Mammary epithelial cell (primary cell): ENCODE measurements around the gene UBASH3A.

ENCODE experiments used
- EZH2 ChIP-seq: IDR thresholded peaks from 2 replicates; pipeline ENCODE4 v1.6.1; 2012; ENCODE audit warnings: low read length, inconsistent platforms, borderline replicate concordance
- TF ChIP-seq, protein P1 (sequence below), 2 donors: IDR thresholded peaks in 1 of 2; conservative IDR thresholded peaks in 1 of 2; 2 replicates each; pipeline ENCODE4 v1.5.1; 2011 to 2012; ENCODE audit warnings: inconsistent platforms in 2 of 2, low read length in 2 of 2, mild to moderate bottlenecking in 2 of 2, control low read depth in 1 of 2, low read depth in 1 of 2; ENCODE audit not compliant: insufficient read depth in 1 of 2; ENCODE audit errors: extremely low read depth in 1 of 2

- TF ChIP-seq, protein P1, sequence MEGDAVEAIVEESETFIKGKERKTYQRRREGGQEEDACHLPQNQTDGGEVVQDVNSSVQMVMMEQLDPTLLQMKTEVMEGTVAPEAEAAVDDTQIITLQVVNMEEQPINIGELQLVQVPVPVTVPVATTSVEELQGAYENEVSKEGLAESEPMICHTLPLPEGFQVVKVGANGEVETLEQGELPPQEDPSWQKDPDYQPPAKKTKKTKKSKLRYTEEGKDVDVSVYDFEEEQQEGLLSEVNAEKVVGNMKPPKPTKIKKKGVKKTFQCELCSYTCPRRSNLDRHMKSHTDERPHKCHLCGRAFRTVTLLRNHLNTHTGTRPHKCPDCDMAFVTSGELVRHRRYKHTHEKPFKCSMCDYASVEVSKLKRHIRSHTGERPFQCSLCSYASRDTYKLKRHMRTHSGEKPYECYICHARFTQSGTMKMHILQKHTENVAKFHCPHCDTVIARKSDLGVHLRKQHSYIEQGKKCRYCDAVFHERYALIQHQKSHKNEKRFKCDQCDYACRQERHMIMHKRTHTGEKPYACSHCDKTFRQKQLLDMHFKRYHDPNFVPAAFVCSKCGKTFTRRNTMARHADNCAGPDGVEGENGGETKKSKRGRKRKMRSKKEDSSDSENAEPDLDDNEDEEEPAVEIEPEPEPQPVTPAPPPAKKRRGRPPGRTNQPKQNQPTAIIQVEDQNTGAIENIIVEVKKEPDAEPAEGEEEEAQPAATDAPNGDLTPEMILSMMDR (conservative IDR thresholded peaks at IDR 0.05 in 1 of 2, IDR thresholded peaks at IDR 0.05 in 1 of 2; ENCODE audit: extremely low read depth in 1 of 2, insufficient read depth in 1 of 2, low read depth in 1 of 2, low read length in 2 of 2), result no peak
- no peak for TF ChIP-seq EZH2
These were observed 43.5 kb downstream of the UBASH3A start for GRCh38 chr21:42447182-42447581.
